Ovary (tissue), 3 donors: ENCODE measurements around the gene GGCX.

Experiments
- CTCF ChIP-seq, 3 donors: fragments of 450-650 bp in 2 of 3; fragments of 200-600 bp in 1 of 3; IDR thresholded peaks; one replicate each; pipeline versions ENCODE4 v1.5.1 to v1.8.0; 2016 to 2022; ENCODE audit warnings: antibody characterized with exemption in 3 of 3, mild to moderate bottlenecking in 1 of 3
- POLR2A ChIP-seq: fragments of 450-650 bp; IDR thresholded peaks from one replicate; pipeline ENCODE4 v1.6.1; 2017; ENCODE audit warnings: antibody characterized with exemption, mild to moderate bottlenecking, moderate library complexity
- donor health status: DM: no; HTN: no; CAD: no.

- no peak for TF ChIP-seq CTCF (IDR thresholded peaks at IDR 0.05)
- no peak for TF ChIP-seq POLR2A
Observed at GRCh38 chr2:85600951-85601770, 39.9 kb upstream of the GGCX start.
